ENCODE data around the gene F8.
"Not testable (repeated sequence)": the region's sequence is repeated elsewhere in the genome, so short reads cannot be mapped to it uniquely, and the experiment has no call there.

F8 gene

DNA sequence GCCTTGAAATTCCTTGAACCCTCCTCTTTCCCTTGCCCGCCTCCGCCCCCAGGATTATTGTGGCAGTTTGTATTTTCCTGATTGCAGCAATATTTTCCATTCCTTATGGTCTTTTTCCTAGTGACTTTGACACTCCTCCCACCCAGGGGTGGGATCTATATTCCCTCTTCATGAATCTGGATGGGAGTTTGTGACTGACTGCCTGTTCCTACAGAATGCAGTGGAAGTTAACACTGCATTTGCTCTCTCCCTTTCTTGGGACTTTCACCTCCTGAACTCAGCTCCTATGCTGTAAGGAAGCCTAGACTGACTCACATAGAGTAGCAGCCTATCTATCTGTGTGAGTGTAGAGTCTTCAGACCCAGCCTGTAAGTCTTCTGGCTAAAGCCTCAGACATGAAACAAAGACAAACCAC lies 6.4 kb upstream of the F8 start:
- DNase-seq (ENCODE audit: low read depth) = peak; percentile 13

DNA sequence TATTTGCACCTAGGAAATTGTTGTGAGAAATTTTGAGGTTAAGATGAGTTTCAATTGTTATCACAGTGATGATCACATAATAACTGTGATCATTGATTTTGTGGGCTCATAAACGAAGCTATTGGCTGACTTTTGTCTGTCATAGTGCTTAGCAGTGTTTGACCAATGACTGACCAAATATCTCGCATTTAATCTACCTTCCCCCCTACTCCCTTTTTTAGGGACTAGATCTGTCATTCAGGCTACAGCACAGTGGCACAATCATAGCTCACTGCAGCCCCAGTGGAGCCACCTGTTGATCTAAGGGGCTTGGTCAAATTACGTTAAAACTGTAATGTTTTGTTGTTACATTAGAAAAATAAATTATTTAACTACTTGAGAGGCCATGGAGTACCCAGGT lies 5.6 kb upstream of the F8 start:
- no peak for DNase-seq (ENCODE audit: low read depth)

DNA sequence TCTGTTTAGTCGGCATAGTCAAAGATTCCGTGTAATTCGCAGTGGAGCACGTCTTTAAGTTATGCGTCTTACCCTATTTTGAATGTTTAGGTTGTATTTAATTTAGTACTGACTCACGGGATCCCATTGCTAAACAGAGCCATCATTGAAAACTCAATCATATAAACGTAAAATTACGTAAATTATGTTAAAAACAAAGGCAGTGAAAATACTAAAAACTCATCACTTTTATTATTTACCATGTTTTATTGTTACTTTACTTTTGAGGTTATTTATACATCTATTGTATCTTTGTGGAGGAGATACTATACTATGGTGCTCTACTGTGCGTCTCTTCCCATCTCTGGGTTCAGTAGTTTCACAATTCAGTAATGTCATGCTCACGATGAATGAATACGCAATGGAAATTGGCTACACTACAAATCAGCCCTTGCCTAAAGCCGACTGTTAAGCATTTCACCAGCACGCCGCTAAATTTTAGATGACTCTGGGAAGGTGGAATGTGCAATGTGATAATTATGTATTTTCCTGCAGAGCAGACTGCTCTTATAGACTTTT lies 5.1 kb upstream of the F8 start:
- DNase-seq (ENCODE audit: low read depth) = peak; percentile 68

DNA sequence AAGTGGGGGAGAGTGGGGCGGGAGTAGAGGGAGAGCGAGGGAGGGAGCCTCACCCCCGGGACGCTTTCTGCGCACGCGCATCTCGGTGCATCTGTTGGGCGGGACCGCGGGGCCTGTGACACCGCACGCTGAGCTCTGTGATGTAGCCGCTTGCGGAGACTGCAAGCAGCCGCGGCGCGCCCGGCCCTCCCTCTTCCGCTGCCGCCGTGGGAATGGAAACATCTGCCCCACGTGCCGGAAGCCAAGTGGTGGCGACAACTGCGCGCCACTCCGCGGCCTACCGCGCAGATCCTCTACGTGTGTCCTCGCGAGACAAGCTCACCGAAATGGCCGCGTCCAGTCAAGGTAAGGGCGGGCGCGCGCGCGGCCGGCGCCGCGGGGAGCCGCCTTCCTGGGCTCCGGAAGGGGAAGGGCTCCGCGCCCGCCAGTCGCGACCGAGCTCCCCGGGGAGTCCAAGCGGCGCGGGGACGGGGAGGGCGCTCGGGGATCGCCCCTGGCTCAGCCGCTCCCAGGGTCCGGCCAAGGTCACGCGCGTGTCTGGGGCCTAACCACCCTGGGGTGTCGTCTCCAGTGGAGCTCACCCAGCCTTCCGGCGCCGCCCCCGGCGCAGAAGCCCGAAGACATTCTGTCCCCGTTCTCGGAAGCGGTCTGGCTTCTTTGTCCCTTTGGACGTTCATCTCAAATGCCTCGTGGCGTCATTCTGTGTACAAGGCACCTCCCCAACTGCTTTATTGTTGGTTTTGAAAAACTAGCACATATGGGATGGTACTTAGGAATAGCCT lies 4.4 kb upstream of the F8 start, which contains the start of gene FUNDC2:
TSS of gene FUNDC2 (plus strand) at position 118 of the 782 bp plus-strand sequence. CDS start at position 213, 95 bp downstream.
- DNase-seq (ENCODE audit: low read depth) = peak; percentile 94

DNA sequence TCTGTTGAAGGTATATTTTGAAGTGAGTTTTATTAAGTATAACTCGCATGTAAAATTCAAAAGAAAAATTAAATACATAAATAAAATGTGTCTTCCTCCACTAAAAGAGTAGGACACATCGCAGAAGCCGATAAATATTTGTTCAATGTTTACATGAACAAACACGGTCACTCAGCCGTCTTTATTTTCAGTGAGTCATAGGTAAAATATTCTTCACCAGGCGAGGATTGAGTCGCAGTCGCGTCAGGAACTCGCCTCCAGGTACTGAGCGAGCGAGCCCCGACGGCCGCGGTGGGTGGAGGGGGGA lies 3.9 kb upstream of the F8 start:
- DNase-seq (ENCODE audit: low read depth) = no peak

DNA sequence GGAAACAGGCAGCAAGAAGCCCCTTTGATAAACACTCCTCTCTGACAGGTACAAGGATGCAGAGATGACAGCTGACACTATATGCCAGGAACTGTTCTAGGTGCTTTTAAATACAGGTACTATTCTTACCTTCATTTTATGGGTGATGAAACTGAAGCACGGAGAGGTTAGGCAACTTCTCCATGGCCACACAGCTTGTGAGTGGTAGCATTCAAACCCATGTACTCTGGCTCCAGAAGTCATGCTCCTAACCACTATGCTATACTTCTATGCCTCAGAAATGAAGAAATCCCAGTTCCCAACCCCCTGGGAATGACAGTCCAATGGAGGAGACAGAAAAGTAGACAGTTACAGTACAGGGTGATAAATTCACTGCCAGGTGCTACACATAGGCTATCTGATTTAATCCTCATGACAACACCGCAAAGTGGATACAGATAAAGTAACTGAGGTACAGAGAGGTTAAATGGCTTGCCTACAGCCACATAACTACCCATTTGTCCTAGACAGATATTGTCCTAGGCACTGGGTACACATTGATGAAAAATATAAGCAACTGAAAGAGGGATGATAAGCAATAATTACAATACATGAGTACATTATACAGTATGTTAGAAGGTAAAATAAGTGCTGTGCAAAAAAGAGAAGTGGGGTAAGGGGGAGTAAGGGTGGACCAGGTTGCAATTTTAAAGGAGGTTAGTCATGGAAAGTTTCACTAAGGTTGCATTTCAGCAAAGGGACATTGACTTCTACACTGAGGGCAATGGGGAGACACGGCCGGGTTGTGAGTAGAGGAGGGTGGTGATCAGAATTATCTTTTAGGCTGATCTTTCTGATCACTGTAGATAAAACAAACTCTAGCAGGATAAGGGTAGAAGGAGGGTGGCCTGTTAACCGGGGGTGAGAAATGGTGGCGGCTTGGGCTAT lies 1.6 kb upstream of the F8 start:
- no peak for DNase-seq (ENCODE audit: low read depth)

DNA sequence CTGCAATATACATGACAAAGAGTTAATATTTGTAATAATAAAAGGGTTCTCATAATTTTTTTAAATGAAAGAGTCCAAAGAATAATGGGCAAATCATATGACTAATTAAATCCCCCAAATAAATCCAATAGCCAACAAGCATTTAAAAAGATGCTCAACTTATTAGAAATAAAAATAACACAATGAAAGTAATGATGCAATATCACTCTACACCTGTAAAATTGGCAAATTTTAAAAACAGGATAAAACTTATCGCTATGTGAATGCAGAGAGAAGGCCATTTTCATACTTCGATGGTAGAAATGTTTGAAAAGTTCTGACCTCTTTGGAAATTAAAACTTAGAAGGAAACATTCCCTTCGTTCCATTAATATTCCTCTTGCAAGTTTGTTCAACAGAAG lies 1.9 kb downstream of the F8 start:
- no peak for DNase-seq (ENCODE audit: low read depth)

DNA sequence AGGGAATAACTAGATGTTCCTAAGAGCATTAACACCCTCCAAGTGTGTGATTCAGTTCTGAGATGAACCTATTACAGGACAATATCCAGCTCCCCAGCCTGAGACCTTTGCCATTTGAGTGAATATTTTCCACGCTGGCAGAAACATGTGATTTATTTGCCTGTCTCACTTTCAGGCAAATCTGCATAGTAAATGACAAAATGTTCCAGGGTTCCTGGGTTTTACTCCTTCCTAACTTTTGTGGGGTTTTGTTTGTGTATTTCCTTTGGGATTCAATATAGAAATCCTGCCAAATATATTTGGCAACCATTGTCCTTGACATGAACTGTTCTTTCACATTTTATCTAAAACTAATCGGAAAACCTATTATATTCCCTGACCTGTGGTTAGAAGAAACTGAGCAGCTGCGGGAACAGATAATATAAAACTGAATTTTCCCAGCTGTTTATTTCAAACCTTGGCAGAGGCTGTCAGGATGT lies 12.5 kb downstream of the F8 start:
- DNase-seq (ENCODE audit: low read depth) = no peak

DNA sequence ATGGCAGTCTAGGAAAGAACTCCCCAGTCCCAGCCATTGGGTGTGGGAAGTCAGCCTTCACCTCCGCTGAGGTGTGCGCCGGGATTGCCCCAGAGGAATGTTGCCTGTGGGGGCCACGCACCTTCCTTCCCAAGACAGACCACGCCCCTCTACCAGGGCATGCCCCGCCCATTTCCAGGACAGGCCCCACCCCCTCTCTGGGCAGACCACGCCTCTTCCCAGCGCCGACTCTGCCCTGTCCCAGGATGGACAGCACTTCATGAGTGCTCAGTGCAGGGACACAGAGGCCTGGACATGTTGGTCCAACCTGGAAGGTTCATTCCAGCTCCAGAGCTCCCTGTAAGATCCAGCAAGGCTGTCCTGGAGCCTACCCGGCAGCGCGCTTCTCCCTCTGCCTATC lies 13.9 kb downstream of the F8 start:
- not testable (repeated sequence) for DNase-seq (ENCODE audit: low read depth)

DNA sequence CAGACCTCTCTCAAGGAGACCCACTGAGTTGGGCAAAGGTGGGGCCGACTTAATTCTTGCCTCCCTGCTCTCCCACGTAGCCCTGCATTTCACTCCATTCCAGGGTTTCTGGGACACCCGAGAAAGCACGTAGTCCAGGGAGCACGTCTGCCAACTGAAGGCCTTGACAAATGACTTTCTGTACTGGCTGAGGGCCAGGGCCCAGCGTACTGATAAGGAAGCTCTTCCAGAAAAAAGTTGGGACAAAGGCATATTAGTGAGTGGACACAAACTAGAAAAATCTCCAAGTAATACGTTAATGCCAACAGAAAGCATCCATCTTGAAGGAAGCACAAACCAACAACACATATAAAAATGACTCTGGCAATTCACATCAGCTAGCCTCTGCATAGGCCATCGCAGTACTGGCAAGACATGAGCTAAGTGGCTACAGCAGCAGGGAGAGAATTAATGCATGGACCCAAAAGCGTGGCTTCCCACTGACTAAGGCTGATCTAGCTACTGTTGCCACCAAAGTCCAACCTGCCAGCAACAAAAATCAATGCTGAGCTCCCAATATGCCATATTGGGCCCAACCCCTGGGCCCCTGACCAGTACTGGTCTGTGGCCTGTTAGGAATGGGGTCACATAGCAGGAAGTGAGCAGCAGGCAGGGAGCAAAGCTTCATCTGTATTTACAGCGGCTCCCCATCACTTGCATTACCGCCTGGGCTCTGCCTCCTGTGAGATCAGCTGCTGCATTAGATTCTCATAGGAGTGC lies 15.4 kb downstream of the F8 start:
- DNase-seq (ENCODE audit: low read depth) = not testable (repeated sequence)

DNA sequence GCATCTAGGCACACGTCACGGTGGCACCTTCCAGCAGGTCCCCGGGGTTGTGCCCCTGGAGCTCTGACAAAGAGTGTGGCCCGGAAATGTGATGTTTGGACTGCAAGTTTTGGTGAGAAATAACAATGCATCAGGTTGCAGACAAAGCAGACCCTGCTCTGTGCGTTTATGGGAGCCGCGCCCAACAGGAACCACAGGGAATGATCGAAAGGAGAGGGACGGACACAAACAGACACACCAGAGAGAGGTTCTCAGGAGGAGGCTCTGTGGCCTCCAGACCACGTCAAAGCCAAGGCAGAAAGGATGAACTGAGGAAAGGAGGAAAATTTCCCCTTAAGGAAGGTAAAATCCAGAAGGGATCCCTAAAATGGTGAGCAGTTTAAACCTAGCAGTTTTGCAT lies 16.1 kb downstream of the F8 start:
- not testable (repeated sequence) for DNase-seq (ENCODE audit: low read depth)

DNA sequence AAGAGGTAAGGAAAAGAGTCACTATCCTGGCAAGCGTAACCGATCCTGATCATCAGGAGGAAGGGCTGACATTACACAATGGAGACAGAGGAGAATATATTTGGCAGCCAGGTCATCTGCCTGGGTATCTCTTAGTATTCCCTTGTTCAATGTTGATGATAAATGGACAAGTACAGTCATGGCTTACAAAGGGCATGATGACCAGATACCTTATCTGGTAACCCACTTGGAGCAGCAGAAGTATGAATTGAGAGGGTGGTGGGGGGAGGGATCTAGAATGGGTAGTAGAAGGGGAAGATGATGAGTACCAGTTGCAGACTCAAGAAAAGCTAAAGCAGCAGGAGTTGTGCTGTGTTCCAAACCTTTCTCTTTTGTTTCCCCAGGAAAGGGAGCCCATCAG lies 17.3 kb downstream of the F8 start:
- no peak for DNase-seq (ENCODE audit: low read depth)

DNA sequence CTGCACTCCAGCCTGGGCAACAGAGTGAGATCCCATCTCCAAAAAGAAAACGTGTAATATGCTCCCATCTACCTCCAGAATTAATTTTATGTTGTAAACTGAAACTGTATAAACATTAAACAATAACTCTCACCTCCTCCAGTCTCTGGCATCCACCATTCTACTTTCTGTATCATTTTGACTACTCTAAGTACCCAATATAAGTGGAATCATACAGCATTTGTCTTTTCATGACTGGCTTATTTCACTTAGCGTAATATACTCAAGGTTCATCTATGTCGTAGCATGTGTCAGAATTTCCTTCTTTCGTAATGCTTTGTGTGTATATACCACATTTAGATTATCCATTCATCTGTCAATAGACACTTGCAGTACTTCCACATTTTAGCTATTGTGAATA lies 20.6 kb downstream of the F8 start:
- no peak for DNase-seq (ENCODE audit: low read depth)

DNA sequence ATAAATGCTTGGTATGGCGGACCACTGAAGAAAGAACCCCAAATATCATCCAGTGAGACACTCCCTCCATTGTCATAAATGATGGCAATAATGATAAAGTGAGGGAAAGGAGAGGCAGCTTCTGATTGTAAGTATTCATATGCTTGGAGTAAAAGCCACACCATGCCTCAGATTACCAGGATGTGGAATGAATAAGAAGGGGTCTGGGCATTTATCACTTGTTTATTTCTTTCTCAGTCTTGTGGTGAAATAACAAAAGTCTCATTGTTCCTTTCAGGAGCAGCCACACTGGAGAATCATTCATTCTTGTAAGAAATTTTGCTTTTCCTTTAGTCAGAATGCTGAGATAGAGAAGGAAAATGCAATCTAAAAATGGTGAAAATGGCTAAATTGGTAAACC lies 21.7 kb downstream of the F8 start:
- no peak for DNase-seq (ENCODE audit: low read depth)

DNA sequence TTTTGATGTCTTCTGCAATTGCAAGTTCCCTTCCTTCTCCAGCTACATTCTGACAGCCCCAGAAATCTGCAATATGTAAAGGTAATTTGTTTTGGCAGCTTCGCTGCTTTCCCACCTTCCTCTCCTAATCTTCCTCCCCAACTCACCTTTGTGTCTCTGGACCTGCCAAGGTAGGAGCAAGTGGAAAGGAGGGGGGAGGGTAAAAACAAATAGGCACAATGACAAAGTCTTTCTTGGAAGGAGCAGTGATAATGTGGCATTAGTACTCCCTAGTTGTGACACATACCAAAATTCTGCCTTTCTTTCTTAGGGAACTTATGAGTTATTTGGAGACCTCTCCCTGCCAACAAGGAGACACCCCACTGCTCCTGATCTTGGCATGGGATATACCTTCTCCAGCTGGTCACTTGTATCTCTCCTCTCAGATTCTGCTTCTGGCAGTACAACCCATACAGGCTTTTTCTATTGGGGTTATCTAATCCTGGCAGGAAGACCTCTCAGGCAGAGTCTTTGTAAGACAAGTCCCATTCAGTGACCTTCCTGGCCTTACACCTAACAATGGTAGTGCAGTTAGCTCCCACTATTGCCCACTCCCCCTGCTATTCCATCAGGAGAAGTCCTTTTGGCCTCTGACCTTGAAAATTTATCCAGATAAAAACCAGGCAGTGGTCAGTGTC lies 24.2 kb downstream of the F8 start:
- DNase-seq (ENCODE audit: low read depth) = no peak

DNA sequence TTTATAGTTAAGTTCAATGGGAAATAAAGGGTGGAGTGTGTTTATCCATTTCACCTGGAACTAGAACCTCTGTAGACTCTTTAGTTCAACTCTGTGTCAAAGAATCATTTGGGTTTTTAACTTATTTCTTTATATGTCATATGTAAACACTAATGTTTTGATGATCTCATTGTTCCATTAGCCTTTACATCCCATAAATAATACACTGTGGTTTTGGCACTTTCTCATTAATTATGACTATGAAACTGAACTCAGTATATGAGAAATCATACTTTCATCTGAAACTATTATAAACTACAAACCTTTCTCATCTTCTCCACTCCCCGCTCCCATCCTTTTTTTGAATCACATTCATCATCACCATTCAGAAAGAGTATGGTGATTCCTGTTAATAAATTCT lies 31.0 kb downstream of the F8 start:
- no peak for DNase-seq (ENCODE audit: low read depth)

DNA sequence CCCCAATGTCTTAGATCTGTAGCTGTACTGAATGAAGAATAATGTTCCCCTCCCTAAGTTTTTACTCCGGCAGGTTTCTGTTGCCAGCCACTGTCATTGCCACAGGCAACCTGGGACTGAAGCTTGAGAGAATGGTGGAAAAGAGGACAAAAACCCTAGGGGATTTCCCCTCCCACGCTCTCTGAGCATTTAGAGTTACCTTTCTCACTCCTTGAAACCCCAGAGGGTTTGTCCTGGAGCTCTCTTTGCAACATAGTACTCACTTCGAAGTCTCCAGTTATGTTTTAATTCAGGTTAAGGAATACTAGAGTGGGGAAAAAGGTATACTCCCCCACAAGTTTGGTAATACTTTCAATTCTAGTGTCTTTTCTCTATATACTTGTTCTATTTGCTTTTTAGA lies 31.5 kb downstream of the F8 start:
- DNase-seq (ENCODE audit: low read depth) = no peak

DNA sequence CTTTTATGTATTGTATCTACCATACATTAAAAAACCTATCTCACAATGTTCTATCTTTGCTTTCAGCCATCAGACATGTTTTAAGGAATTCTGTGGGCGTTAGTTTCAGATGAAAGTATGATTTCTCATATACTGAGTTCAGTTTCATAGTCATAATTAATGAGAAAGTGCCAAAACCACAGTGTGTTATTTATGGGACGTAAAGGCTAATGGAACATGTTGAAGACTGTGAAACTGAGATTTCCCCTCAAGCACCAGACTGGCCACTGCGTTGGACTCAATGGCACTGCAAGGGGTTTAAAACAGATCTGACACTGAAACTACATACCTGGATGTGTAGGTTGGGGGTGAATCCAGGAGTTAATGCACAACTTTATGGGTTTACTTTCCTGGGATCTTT lies 32.0 kb downstream of the F8 start:
- no peak for DNase-seq (ENCODE audit: low read depth)

DNA sequence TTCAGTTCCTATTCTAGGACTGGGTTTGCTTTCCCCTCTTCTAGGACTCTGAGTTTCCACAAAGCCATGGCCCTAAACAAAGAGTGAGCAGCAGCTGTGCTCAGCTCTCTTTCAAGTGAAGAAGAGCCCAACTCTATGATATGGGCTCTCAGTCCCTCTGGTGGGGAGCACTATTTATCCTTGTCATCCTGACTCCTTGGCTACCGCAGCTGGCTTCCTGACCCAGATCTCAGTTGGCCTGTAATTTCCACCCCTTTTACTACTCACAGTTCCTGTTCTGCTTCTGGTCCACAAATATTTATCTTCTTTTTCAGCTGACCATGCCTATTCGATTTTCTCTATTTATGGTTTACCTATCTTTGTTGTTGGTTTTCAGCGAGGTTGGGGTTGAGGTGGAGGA lies 33.8 kb downstream of the F8 start:
- no peak for DNase-seq (ENCODE audit: low read depth)

DNA sequence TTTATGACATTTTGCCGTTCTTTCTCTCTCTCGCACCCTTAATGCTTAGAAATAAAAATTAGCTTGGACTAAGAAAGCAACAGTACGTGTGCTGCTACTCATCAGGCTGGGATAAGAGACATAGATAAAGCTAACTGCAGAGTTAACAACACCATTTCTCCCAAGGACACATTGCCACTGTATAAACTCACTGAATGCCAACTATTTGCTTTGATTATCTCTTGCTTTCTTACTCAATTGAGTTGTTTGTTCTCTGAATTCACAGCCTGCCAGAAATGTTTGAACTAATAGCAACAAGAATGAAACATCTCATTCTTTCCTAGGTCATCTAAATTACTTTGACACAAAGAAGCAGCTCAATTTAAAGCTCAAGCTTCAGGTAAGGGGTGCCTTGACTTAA lies 34.6 kb downstream of the F8 start:
- DNase-seq (ENCODE audit: low read depth) = no peak

DNA sequence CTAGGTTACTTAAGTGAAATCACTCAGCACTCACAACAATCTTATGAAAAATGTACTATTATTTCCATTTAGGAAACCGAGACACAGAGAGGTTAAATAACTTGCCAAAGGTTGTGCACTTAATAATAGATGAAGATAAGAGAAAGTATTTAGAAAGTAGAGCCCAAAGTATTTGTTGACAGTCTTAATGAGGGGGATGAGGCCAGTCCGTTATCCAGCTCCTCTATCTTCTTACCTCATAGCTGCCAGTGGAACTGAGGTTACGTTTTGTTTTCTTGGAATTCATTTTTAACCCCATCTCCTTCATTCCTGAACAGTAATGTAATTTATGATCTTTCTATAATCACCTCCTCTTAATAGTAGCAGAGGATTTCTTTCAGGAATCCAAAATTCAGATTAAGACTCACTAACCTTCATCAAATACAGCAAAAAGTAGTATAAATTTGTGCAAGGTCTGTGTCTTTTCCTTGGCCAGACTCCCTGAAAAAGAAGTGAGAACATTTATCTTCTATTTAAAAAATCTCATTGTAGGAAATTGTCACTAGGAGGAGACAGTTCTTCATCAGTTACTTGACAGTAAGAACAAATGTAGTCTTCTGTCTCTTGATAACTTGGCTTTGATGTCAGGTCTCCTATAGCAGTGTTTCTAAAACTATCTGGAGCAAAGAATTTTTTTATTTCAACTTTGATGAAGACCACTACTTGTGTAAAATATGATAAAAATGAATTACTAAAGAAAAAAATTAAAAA lies 35.5 kb downstream of the F8 start:
- peak; percentile 3 for DNase-seq (ENCODE audit: low read depth)
